GM19035 (cell line): ENCODE data around the gene XDH.

Experiments used
- ATAC-seq: cut with Tn5 transposase; IDR thresholded peaks from one replicate; pipeline ENCODE4 v1.9.1; 2021; ENCODE audit not compliant: unreplicated experiment

Gene XDH

GRCh38 chr2:31404302-31404701, 10.2 kb downstream of the XDH start:
- ATAC-seq, result no peak

- no peak for ATAC-seq
Observed at GRCh38 chr2:31402388-31402787, 12.2 kb downstream of the XDH start.

GRCh38 chr2:31401580-31401979, 13.0 kb downstream of the XDH start:
- no peak for ATAC-seq

- no peak for ATAC-seq
Observed at GRCh38 chr2:31398881-31399280, 15.7 kb downstream of the XDH start.

GRCh38 chr2:31397094-31397493, 17.4 kb downstream of the XDH start:
- ATAC-seq, result no peak

- ATAC-seq, result no peak
Observed at GRCh38 chr2:31390324-31390723, 24.2 kb downstream of the XDH start.

- ATAC-seq, result no peak
Observed at GRCh38 chr2:31388736-31389135, 25.8 kb downstream of the XDH start.

- ATAC-seq, result no peak
Observed at GRCh38 chr2:31387850-31388249, 26.7 kb downstream of the XDH start.

GRCh38 chr2:31386648-31387047, 27.9 kb downstream of the XDH start:
- ATAC-seq, result no peak

- ATAC-seq, result no peak
Observed at GRCh38 chr2:31386172-31386571, 28.4 kb downstream of the XDH start.

- ATAC-seq, result no peak
Observed at GRCh38 chr2:31384771-31385276, 29.7 kb downstream of the XDH start.

GRCh38 chr2:31384351-31384750, 30.2 kb downstream of the XDH start:
- no peak for ATAC-seq

- no peak for ATAC-seq
Observed at GRCh38 chr2:31383471-31384153, 30.9 kb downstream of the XDH start.

- ATAC-seq, result no peak
Observed at GRCh38 chr2:31382452-31383120, 32.0 kb downstream of the XDH start.

GRCh38 chr2:31381601-31382000, 32.9 kb downstream of the XDH start:
- ATAC-seq, result no peak

- ATAC-seq, result no peak
Observed at GRCh38 chr2:31380243-31380642, 34.3 kb downstream of the XDH start.

GRCh38 chr2:31379747-31380146, 34.8 kb downstream of the XDH start:
- no peak for ATAC-seq

GRCh38 chr2:31378791-31379501, 35.6 kb downstream of the XDH start:
- no peak for ATAC-seq

GRCh38 chr2:31378389-31378788, 36.2 kb downstream of the XDH start:
- no peak for ATAC-seq

GRCh38 chr2:31373127-31373526, 41.4 kb downstream of the XDH start:
- no peak for ATAC-seq

GRCh38 chr2:31372097-31372496, 42.4 kb downstream of the XDH start:
- no peak for ATAC-seq

GRCh38 chr2:31371691-31372090, 42.9 kb downstream of the XDH start:
- ATAC-seq, result no peak
